Measurements from ENCODE around the gene DCAF11. TPM values are rescaled to one million over a fixed set of nuclear protein-coding genes. Genes with fewer than 3 reads are reported as not detected.

DCAF11 gene
- total and polyA plus RNA-seq, 2 of the 8 experiments (the other 6 are each of a cell fraction or from before 2014, with no cell fraction given) = 60.4 to 63.6 TPM

DNA sequence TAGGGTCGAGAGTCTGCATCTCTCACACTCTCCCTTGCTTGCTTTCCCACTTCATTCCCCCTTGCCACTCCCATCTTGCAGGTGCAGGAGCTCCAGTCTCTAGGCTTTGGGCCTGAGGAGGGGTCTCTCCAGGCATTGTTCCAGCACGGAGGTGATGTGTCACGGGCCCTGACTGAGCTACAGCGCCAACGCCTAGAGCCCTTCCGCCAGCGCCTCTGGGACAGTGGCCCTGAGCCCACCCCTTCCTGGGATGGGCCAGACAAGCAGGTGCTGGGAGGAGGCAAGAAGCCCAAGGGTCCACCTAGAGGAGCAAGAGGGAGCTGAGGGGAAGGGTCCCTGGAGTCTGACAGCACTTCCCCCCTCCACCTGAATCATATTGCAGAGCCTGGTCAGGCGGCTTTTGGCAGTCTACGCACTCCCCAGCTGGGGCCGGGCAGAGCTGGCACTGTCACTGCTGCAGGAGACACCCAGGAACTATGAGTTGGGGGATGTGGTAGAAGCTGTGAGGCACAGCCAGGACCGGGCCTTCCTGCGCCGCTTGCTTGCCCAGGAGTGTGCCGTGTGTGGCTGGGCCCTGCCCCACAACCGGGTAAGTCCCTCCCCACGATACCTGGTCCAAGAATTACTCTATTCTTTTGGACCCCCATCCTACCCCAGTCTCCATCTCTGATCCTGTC lies 37.0 kb downstream of the DCAF11 start:
- Histone ChIP-seq H2BK12ac (ENCODE audit: low read depth, low read length) (no peak overlapping the region), H3K4me1 (replicated peaks in 1 of 4; ENCODE audit: control insufficient read depth in 3 of 4, insufficient read depth in 4 of 4, low read length in 3 of 4) (peaks cover 0 to 6% (median 3%) of the 10 kb centered on the region in 4 experiments; a peak in 4 of 7 replicates), H2BK15ac (ENCODE audit: low read length) (no peak overlapping the region), H3K56ac (replicated peaks; ENCODE audit: insufficient read length, low read depth, low read length) (no peak overlapping the region), H2AFZ (ENCODE audit: low read length) (no peak overlapping the region), H4K91ac (replicated peaks; ENCODE audit: insufficient read length, low read length) (no peak overlapping the region), H4K5ac (ENCODE audit: insufficient read length, low read depth, low read length) (no peak overlapping the region), H2BK5ac (ENCODE audit: low read depth, low read length) (no peak overlapping the region), H3K14ac (ENCODE audit: insufficient read length) (no peak overlapping the region), H3K27ac (ENCODE audit: low read depth, low read length) (no peak overlapping the region), H4K20me1 (replicated peaks in 1 of 2; ENCODE audit: control insufficient read depth in 1 of 2, insufficient read depth in 2 of 2, low read length in 2 of 2) (peaks cover 0 to 23% of the 10 kb centered on the region in 2 experiments), H3K18ac (ENCODE audit: extremely low read depth, low read length) (no peak overlapping the region), H3K4me2 (ENCODE audit: insufficient read depth in 1 of 2, low read depth in 2 of 2, low read length in 2 of 2) (no peak overlapping the region), H2BK20ac (ENCODE audit: low read length) (no peak overlapping the region), H3K27me3 (replicated peaks in 1 of 4; ENCODE audit: control insufficient read depth in 3 of 4, extremely low read depth in 1 of 4, insufficient read depth in 3 of 4, low read length in 3 of 4) (no peaks in the 10 kb centered on the region; a peak in 1 of 7 replicates), H3K9me3 (ENCODE audit: insufficient read depth in 2 of 2, low read depth in 1 of 2, low read length in 1 of 2) (no peaks in the 10 kb centered on the region), H3K36me3 (ENCODE audit: control insufficient read depth in 2 of 4, insufficient read depth in 4 of 4, low read length in 3 of 4) (peaks cover 26 to 49% (median 47%) of the 10 kb centered on the region in 4 experiments), H4K8ac (ENCODE audit: extremely low read depth, insufficient read depth, low read length) (peak overlapping the region; percentile 42; the same call in 1 of the 2 replicates), H3K4ac (replicated peaks; ENCODE audit: insufficient read length, low read depth, low read length) (no peak overlapping the region), H3K23me2 (ENCODE audit: low read depth, low read length) (peaks cover 7% of the 10 kb centered on the region), H3K79me2 (ENCODE audit: control insufficient read depth in 1 of 2, insufficient read depth in 2 of 2, low read length in 2 of 2) (peaks cover 0 to 21% of the 10 kb centered on the region in 2 experiments; a peak in 3 of 4 replicates), H3K9ac (replicated peaks in 1 of 4; ENCODE audit: extremely low read depth in 1 of 4, low read depth in 3 of 4, low read length in 3 of 4) (no peak overlapping the region), H3K79me1 (ENCODE audit: low read depth, low read length) (peaks cover 9% of the 10 kb centered on the region; the same call in 1 of the 2 replicates), H2AK5ac (ENCODE audit: low read depth, low read length) (no peak overlapping the region), H3K4me3 (ENCODE audit: extremely low read depth in 1 of 4, insufficient read depth in 2 of 4, low read depth in 3 of 4, low read length in 4 of 4) (no peak overlapping the region), H3K23ac (ENCODE audit: insufficient read length) (no peak overlapping the region), H2BK120ac (replicated peaks; ENCODE audit: low read depth, low read length) (no peak overlapping the region)
- POLR2A ChIA-PET (ENCODE audit: partially characterized antibody) = interaction anchor here (0.6 to 9.6 kb wide), 11 partner anchors 10 to 734 kb away, joined by 3 to 86 read pairs (median 6); partner anchors contain the start of genes CHMP4A, DCAF11, EMC9 and IRF9
- CTCF ChIA-PET (ENCODE audit: partially characterized antibody) = interaction anchor here (0.8 to 3.4 kb wide), 5 partner anchors 9 to 87 kb away, joined by 3 to 26 read pairs (median 4); partner anchors contain the start of genes DCAF11 and IRF9
- TF ChIP-seq NRF1 (IDR thresholded peaks at IDR 0.05; ENCODE audit: low read depth, low read length) = no peak
- TF ChIP-seq SIX5 (IDR thresholded peaks at IDR 0.05; ENCODE audit: low read depth, low read length) = no peak
- no peak for TF ChIP-seq SRF (IDR thresholded peaks at IDR 0.05; ENCODE audit: low read depth, low read length)
- no peak for TF ChIP-seq CTBP2 (IDR thresholded peaks at IDR 0.05; ENCODE audit: borderline replicate concordance, insufficient read depth, insufficient read length, low read length)
- no peak for TF ChIP-seq CBX5 (IDR thresholded peaks at IDR 0.05; ENCODE audit: low read depth, low read length)
- no peak for TF ChIP-seq RNF2 (IDR thresholded peaks at IDR 0.05; ENCODE audit: borderline replicate concordance, low read depth, low read length, missing control alignments, poor library complexity, severe bottlenecking)
- TF ChIP-seq POLR2AphosphoS5 (IDR thresholded peaks at IDR 0.05; ENCODE audit: low read depth, low read length) = no peak
- TF ChIP-seq MAX (IDR thresholded peaks at IDR 0.05) = no peak
- no peak for TF ChIP-seq MAFK (IDR thresholded peaks at IDR 0.05; ENCODE audit: low read depth, low read length)
- TF ChIP-seq, protein P1, sequence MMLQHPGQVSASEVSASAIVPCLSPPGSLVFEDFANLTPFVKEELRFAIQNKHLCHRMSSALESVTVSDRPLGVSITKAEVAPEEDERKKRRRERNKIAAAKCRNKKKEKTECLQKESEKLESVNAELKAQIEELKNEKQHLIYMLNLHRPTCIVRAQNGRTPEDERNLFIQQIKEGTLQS (IDR thresholded peaks at IDR 0.05; ENCODE audit: insufficient read depth, low read depth, low read length) = no peak
- TF ChIP-seq EZH2 (IDR thresholded peaks at IDR 0.05; ENCODE audit: low read depth, low read length, severe bottlenecking) = no peak
- 89% methylated on average over 15 of the region's 16 CpGs; no CpG with 5 or more reads in 1 of the 2 experiments for WGBS, 2 experiments (ENCODE audit: extremely low coverage in 1 of 2, insufficient coverage in 1 of 2, insufficient read length in 1 of 2, insufficient replicate concordance in 2 of 2, low coverage in 1 of 2, low lambda C conversion rate in 2 of 2, missing lambda C conversion rate in 1 of 2)
- DNase-seq (ENCODE audit: low read depth in 1 of 2, low spot score in 2 of 2) (no peak), FAIRE-seq (no peak)

Data from H1 (cell line).